Gastrocnemius medialis (tissue), 4 donors: ENCODE measurements around the gene PXDN.

ENCODE experiments used
- CTCF ChIP-seq, 5 experiments: fragments of 450-650 bp in 3 of 5; fragments of 200-600 bp in 2 of 5; sonication (generic) in 2 of 5; IDR thresholded peaks in 4 of 5; conservative IDR thresholded peaks in 1 of 5; 1 replicate in 4 of 5; 2 replicates in 1 of 5; pipeline ENCODE4 v1.5.1; 2016 to 2019; ENCODE audit warnings: antibody characterized with exemption in 5 of 5, mild to moderate bottlenecking in 3 of 5, moderate library complexity in 3 of 5
- POLR2A ChIP-seq, 2 donors: fragments of 450-650 bp; IDR thresholded peaks; one replicate each; pipeline ENCODE4 v1.6.1; 2017; ENCODE audit warnings: antibody characterized with exemption in 2 of 2, mild to moderate bottlenecking in 2 of 2, moderate library complexity in 2 of 2

DNA sequence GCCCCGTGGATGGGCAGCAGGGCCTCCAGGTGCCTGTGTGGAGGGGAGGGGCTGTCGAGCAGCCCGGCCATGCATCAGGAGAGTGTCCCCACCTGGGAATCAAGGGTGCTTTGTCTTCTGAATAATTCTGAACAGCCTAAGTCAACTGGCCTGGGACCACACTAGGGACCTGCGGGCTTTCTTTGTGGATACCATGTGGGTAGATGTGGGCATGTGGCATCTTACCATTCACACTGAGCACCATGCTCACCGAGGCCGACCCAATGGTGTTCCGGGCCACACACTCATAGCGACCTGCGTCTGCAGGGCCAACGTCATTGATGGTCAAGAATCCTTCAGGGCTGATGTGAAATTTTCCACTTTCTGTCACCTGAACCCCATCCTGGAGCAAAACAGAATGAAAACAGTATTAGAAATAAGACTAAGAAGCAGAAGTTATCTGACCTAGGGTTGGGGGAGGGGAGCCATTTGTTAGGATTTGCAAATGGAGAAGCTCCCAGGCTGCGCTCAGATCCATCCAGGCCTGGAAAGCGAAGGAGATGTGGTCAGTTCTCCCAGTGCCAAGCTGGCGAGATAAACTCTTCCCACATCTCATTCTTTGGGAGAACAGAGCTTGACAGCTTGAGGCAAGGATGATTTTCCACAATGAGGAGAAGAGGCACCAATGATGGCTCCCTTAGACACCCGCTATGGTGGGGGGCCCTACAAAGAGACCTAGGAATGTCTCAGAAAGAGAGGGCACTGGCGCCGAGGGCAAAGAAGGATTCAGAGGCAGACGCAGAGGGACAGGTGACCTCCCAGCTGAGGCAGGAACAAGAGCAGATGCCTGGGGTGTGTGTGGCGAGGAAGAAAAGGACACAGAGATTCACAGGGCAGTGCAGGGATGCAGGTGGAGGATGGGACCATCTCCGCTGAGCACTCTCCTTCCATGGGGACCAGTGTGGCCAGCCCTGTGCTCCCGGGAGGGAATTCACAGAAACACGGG, 83.4 kb downstream of the PXDN start:
- TF ChIP-seq POLR2A (IDR thresholded peaks at IDR 0.05): no peak
- TF ChIP-seq CTCF (IDR thresholded peaks at IDR 0.05 in 4 of 5, conservative IDR thresholded peaks at IDR 0.05 in 1 of 5): no peak
